C4-2B (cell line): ENCODE measurements around the gene BAG1.

ENCODE experiments used
- ZFX ChIP-seq: fragments of 450-650 bp; IDR thresholded peaks from 2 replicates; pipeline ENCODE4 v1.6.1; 2017
- TF ChIP-seq, protein P1 (sequence below): fragments of 450-650 bp; conservative IDR thresholded peaks from 2 replicates; pipeline ENCODE4 v1.5.1; 2017; ENCODE audit warnings: mild to moderate bottlenecking

DNA sequence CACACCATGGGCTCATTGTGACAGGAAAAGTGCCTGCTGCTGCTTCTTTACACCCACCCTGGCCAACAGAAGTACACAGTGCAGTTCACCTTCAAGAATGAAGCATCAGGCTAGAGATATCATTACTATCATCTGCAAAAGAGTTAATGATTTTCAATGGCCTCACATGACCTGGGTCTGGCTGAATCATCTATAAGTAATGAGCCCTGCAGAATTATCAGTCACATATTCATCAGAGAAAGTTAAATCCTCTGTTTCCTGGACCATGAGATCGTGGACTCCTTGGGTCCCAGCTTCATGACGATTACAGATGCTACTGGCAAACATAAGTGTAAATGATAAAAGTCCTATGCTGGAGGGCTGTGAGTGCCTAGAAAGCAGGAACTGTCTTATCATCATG lies 8.3 kb downstream of the BAG1 start:
- TF ChIP-seq, protein P1, sequence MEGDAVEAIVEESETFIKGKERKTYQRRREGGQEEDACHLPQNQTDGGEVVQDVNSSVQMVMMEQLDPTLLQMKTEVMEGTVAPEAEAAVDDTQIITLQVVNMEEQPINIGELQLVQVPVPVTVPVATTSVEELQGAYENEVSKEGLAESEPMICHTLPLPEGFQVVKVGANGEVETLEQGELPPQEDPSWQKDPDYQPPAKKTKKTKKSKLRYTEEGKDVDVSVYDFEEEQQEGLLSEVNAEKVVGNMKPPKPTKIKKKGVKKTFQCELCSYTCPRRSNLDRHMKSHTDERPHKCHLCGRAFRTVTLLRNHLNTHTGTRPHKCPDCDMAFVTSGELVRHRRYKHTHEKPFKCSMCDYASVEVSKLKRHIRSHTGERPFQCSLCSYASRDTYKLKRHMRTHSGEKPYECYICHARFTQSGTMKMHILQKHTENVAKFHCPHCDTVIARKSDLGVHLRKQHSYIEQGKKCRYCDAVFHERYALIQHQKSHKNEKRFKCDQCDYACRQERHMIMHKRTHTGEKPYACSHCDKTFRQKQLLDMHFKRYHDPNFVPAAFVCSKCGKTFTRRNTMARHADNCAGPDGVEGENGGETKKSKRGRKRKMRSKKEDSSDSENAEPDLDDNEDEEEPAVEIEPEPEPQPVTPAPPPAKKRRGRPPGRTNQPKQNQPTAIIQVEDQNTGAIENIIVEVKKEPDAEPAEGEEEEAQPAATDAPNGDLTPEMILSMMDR: no peak
- no peak for TF ChIP-seq ZFX
